Endodermal cell (in vitro differentiated cells): Measurements from ENCODE around the gene YJU2. TPM values are rescaled to one million over a fixed set of nuclear protein-coding genes. Genes with fewer than 3 reads are reported as not detected.

ENCODE experiments used
- DNase-seq: peaks from one replicate; pipeline ENCODE4 v3.0.0-alpha.2; 2017
- H3K27ac ChIP-seq: 2 replicates; pipeline ENCODE4 v1.5.1; 2013; ENCODE audit warnings: mild to moderate bottlenecking, low read depth, low read length, moderate library complexity
- H3K27me3 ChIP-seq: 2 replicates; pipeline ENCODE4 v1.6.1; 2013; ENCODE audit warnings: mild to moderate bottlenecking, low read length, moderate library complexity; ENCODE audit not compliant: insufficient read depth, control insufficient read depth, poor library complexity, severe bottlenecking
- H3K36me3 ChIP-seq: 2 replicates; pipeline ENCODE4 v1.7.0; 2013; ENCODE audit warnings: mild to moderate bottlenecking, low read length, moderate library complexity; ENCODE audit not compliant: control insufficient read depth, insufficient read depth
- H3K4me1 ChIP-seq: one replicate; pipeline ENCODE4 v1.7.0; 2013; ENCODE audit warnings: low read length; ENCODE audit not compliant: control insufficient read depth, insufficient read depth
- H3K4me3 ChIP-seq: 2 replicates; pipeline ENCODE4 v1.5.1; 2013; ENCODE audit warnings: mild to moderate bottlenecking, low read length, moderate library complexity
- H3K9ac ChIP-seq: 2 replicates; pipeline ENCODE4 v1.6.1; 2013; ENCODE audit warnings: mild to moderate bottlenecking, low read length, moderate library complexity; ENCODE audit not compliant: poor library complexity, severe bottlenecking; ENCODE audit errors: extremely low read depth
- H3K9me3 ChIP-seq: 2 replicates; pipeline ENCODE4 v1.6.1; 2013; ENCODE audit warnings: mild to moderate bottlenecking, low read length, moderate library complexity; ENCODE audit not compliant: control insufficient read depth
- H3K27ac Mint-ChIP-seq: 2 replicates; pipeline ENCODE4 v1.8.0; 2020; ENCODE audit warnings: mixed read lengths
- H3K27me3 Mint-ChIP-seq: 2 replicates; pipeline ENCODE4 v1.8.0; 2021; ENCODE audit warnings: mild to moderate bottlenecking, mixed read lengths; ENCODE audit not compliant: insufficient read depth
- H3K36me3 Mint-ChIP-seq: 2 replicates; pipeline ENCODE4 v1.8.0; 2020; ENCODE audit warnings: low read depth, mixed read lengths
- H3K4me1 Mint-ChIP-seq: 2 replicates; pipeline ENCODE4 v1.8.0; 2020; ENCODE audit warnings: mixed read lengths
- H3K4me3 Mint-ChIP-seq: 2 replicates; pipeline ENCODE4 v1.8.0; 2020; ENCODE audit warnings: mild to moderate bottlenecking, moderate library complexity, mixed read lengths
- H3K9me3 Mint-ChIP-seq: 2 replicates; pipeline ENCODE4 v1.8.0; 2020; ENCODE audit warnings: mild to moderate bottlenecking, mixed read lengths
- CTCF ChIP-seq: fragments of 200-600 bp; sonication (generic); conservative IDR thresholded peaks from 2 replicates; pipeline ENCODE4 v1.5.0; 2021; ENCODE audit warnings: antibody characterized with exemption, mild to moderate bottlenecking
- WGBS, 2 experiments: methylation state at CpG; one replicate each; pipeline versions ENCODE4 v1.1.5 to v1.1.7; 2013; ENCODE audit warnings: missing lambda C conversion rate in 2 of 2, mixed read lengths in 1 of 2; ENCODE audit not compliant: insufficient coverage in 1 of 2, insufficient read length in 1 of 2; 5-methylcytosine and 5-hydroxymethylcytosine counted together
- total RNA-seq, 2 donors: library from RNA; stranded (reverse); fragmentation: NEBNext Ultra II Directional in 1 of 2; extraction: Animal tissue kit (Norgen Biotek cat#: 25700) in 1 of 2; gene quantifications; 2 replicates in 1 of 2; 3 replicates in 1 of 2; pipeline ENCODE4 v1.2.1, GENCODE V29; 2021

Gene YJU2
- total RNA-seq, 2 donors from 2014 or later: 15.8 to 16.4 TPM

- H3K9ac ChIP-seq: no peak overlapping the region
- no peak for TF ChIP-seq CTCF
- H3K4me3 Mint-ChIP-seq: peak overlapping the region; percentile 28
- no peaks in the 10 kb centered on the region for H3K4me1 Mint-ChIP-seq
- DNase-seq: peak; percentile 80
- peaks cover 8% of the 10 kb centered on the region for H3K9me3 Mint-ChIP-seq
- no peak overlapping the region for H3K27ac Mint-ChIP-seq
- no peaks in the 10 kb centered on the region for H3K36me3 ChIP-seq
- no peaks in the 10 kb centered on the region for H3K4me1 ChIP-seq
- H3K36me3 Mint-ChIP-seq: no peaks in the 10 kb centered on the region
- peaks cover 88% of the 10 kb centered on the region for H3K27me3 Mint-ChIP-seq
- WGBS, 2 experiments: 19 to 46% methylated on average over 26 to 62 of the region's 70 CpGs
- H3K27ac ChIP-seq: no peak overlapping the region
- H3K4me3 ChIP-seq: peak overlapping the region; percentile 21
- H3K27me3 ChIP-seq: peaks cover 33% of the 10 kb centered on the region
- H3K9me3 ChIP-seq: peaks cover 8% of the 10 kb centered on the region
Observed at GRCh38 chr19:4197625-4198466, 49.0 kb upstream of the YJU2 start.

GRCh38 chr19:4198467-4199126 lies 48.3 kb upstream of the YJU2 start:
- H3K4me1 ChIP-seq: no peaks in the 10 kb centered on the region
- H3K4me1 Mint-ChIP-seq: no peaks in the 10 kb centered on the region
- H3K4me3 ChIP-seq: no peak overlapping the region
- H3K36me3 Mint-ChIP-seq: no peaks in the 10 kb centered on the region
- H3K9me3 ChIP-seq: peaks cover 8% of the 10 kb centered on the region
- WGBS, 2 experiments: 15 to 52% methylated on average over 6 to 26 of the region's 28 CpGs
- H3K9ac ChIP-seq: no peak overlapping the region
- H3K36me3 ChIP-seq: no peaks in the 10 kb centered on the region
- H3K27me3 Mint-ChIP-seq: peaks cover 84% of the 10 kb centered on the region
- no peak for DNase-seq
- no peak for TF ChIP-seq CTCF
- peak overlapping the region; percentile 30 for H3K4me3 Mint-ChIP-seq
- H3K27me3 ChIP-seq: peaks cover 33% of the 10 kb centered on the region
- no peak overlapping the region for H3K27ac ChIP-seq
- H3K9me3 Mint-ChIP-seq: peaks cover 8% of the 10 kb centered on the region
- H3K27ac Mint-ChIP-seq: no peak overlapping the region

- 81 to 84% methylated on average over 20 to 33 of the region's 33 CpGs for WGBS, 2 experiments
- Histone ChIP-seq H3K4me1 (no peaks in the 10 kb centered on the region), H3K36me3 (no peaks in the 10 kb centered on the region), H3K9ac (no peak overlapping the region), H3K4me3 (no peak overlapping the region), H3K9me3 (peaks cover 8% of the 10 kb centered on the region), H3K27me3 (peaks cover 33% of the 10 kb centered on the region), H3K27ac (no peak overlapping the region)
- peak; percentile 69 for TF ChIP-seq CTCF
- peak; percentile 88 for DNase-seq
- H3K4me1 Mint-ChIP-seq: no peaks in the 10 kb centered on the region
- H3K36me3 Mint-ChIP-seq: no peaks in the 10 kb centered on the region
- no peak overlapping the region for H3K27ac Mint-ChIP-seq
- H3K27me3 Mint-ChIP-seq: peaks cover 75% of the 10 kb centered on the region
- H3K9me3 Mint-ChIP-seq: peaks cover 8% of the 10 kb centered on the region
- H3K4me3 Mint-ChIP-seq: no peak overlapping the region
Observed at GRCh38 chr19:4199699-4200293, 47.1 kb upstream of the YJU2 start.
